Endothelial cell (in vitro differentiated cells): ENCODE results near the gene SERBP1. TPM values are rescaled to one million over a fixed set of nuclear protein-coding genes. Genes with fewer than 3 reads are reported as not detected.
"Not testable (repeated sequence)": the region's sequence is repeated elsewhere in the genome, so short reads cannot be mapped to it uniquely, and the experiment has no call there.

Experiments used
- DNase-seq: peaks from one replicate; pipeline ENCODE4 v3.0.0; 2021; ENCODE audit warnings: low spot score
- H3K27ac Mint-ChIP-seq: one replicate; pipeline ENCODE4 v1.8.0; 2021; ENCODE audit warnings: mixed read lengths, inconsistent platforms; ENCODE audit not compliant: unreplicated experiment
- H3K27me3 Mint-ChIP-seq: one replicate; pipeline ENCODE4 v1.8.0; 2021; ENCODE audit warnings: mild to moderate bottlenecking, moderate library complexity, mixed read lengths, inconsistent platforms; ENCODE audit not compliant: unreplicated experiment
- H3K36me3 Mint-ChIP-seq: one replicate; pipeline ENCODE4 v1.8.0; 2021; ENCODE audit warnings: mild to moderate bottlenecking, low read depth, mixed read lengths, inconsistent platforms; ENCODE audit not compliant: unreplicated experiment
- H3K4me1 Mint-ChIP-seq: one replicate; pipeline ENCODE4 v1.8.0; 2021; ENCODE audit warnings: mild to moderate bottlenecking, mixed read lengths, inconsistent platforms; ENCODE audit not compliant: unreplicated experiment
- H3K4me3 Mint-ChIP-seq: one replicate; pipeline ENCODE4 v1.8.0; 2021; ENCODE audit warnings: mild to moderate bottlenecking, mixed read lengths, inconsistent platforms; ENCODE audit not compliant: unreplicated experiment
- H3K9me3 Mint-ChIP-seq: one replicate; pipeline ENCODE4 v1.8.0; 2021; ENCODE audit warnings: mixed read lengths, inconsistent platforms; ENCODE audit not compliant: unreplicated experiment
- CTCF ChIP-seq: fragments of 200-600 bp; sonication (generic); IDR thresholded peaks from one replicate; pipeline ENCODE4 v1.5.0; 2021; ENCODE audit warnings: antibody characterized with exemption; ENCODE audit not compliant: unreplicated experiment
- total RNA-seq: library from RNA; stranded (reverse); fragmentation: NEBNext Ultra II Directional; extraction: Animal tissue kit (Norgen Biotek cat#: 25700); gene quantifications from one replicate; pipeline ENCODE4 v1.2.1, GENCODE V29; 2021; ENCODE audit not compliant: unreplicated experiment

Gene SERBP1
- total RNA-seq, 1 donor from 2014 or later: 169 TPM

- H3K9me3 Mint-ChIP-seq: no peaks in the 10 kb centered on the region
- no peak overlapping the region for H3K4me3 Mint-ChIP-seq
- TF ChIP-seq CTCF: no peak
- H3K27ac Mint-ChIP-seq: no peak overlapping the region
- peaks cover 2% of the 10 kb centered on the region for H3K27me3 Mint-ChIP-seq
- DNase-seq: no peak
- H3K4me1 Mint-ChIP-seq: peaks cover 7% of the 10 kb centered on the region
- no peaks in the 10 kb centered on the region for H3K36me3 Mint-ChIP-seq
Measured at GRCh38 chr1:67457247-67457646, 27.0 kb upstream of the SERBP1 start.

- Mint-ChIP-seq H3K27me3 (peaks cover 2% of the 10 kb centered on the region), H3K4me1 (peaks cover 21% of the 10 kb centered on the region), H3K27ac (no peak overlapping the region), H3K9me3 (no peaks in the 10 kb centered on the region), H3K36me3 (no peaks in the 10 kb centered on the region), H3K4me3 (no peak overlapping the region)
- TF ChIP-seq CTCF: no peak
- no peak for DNase-seq
Measured at GRCh38 chr1:67451815-67452214, 21.6 kb upstream of the SERBP1 start.

GRCh38 chr1:67451356-67451755 is 21.2 kb upstream of the SERBP1 start:
- TF ChIP-seq CTCF: no peak
- H3K36me3 Mint-ChIP-seq: no peaks in the 10 kb centered on the region
- no peak for DNase-seq
- H3K4me1 Mint-ChIP-seq: peaks cover 26% of the 10 kb centered on the region
- no peak overlapping the region for H3K4me3 Mint-ChIP-seq
- H3K27ac Mint-ChIP-seq: no peak overlapping the region
- no peaks in the 10 kb centered on the region for H3K9me3 Mint-ChIP-seq
- peaks cover 2% of the 10 kb centered on the region for H3K27me3 Mint-ChIP-seq

DNA sequence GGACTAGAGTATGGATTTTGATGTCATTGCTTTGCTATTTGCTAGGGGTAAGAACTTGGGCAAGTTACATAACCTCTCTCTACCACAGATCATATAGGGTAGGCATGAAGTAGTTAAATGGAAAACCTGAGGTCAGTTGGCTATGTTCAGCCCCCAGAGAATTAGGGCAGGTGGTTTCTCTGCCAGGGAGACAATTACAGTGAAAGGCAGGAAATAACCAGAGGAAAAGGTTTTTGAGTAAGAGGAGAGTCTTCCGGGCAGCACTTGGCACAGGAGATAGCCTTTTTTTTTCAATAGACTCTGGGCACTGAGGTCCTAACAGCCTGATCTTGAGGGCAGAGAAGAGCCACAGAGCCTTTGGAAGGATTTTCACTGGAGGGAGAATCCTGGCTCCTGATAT is 16.7 kb upstream of the SERBP1 start:
- Mint-ChIP-seq H3K36me3 (no peaks in the 10 kb centered on the region), H3K27me3 (peaks cover 2% of the 10 kb centered on the region), H3K4me1 (peaks cover 21% of the 10 kb centered on the region), H3K4me3 (no peak overlapping the region), H3K9me3 (no peaks in the 10 kb centered on the region), H3K27ac (no peak overlapping the region)
- no peak for TF ChIP-seq CTCF
- no peak for DNase-seq

DNA sequence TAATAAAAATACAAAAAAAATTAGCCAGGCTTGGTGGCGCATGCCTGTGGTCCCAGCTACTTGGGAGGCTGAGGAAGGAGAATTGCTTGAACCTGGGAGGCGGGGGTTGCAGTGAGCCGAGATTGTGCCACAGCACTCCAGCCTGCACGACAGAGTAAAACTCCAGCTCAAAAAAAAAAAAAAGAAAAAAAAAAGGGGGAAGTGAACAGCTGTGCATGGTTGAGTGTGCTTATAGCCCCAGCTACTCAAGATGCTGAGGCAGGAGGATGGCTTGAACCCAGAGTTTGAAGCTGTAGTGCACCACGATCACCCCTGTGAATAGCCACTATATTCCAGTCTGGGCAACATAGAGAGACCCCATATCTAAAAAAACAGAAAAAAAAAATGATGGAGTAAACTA is 15.8 kb upstream of the SERBP1 start:
- DNase-seq, H3K9me3 Mint-ChIP-seq, H3K4me3 Mint-ChIP-seq, H3K27ac Mint-ChIP-seq, H3K27me3 Mint-ChIP-seq, H3K36me3 Mint-ChIP-seq: not testable (repeated sequence)
- peaks cover 12% of the 10 kb centered on the region for H3K4me1 Mint-ChIP-seq
